G401.6 (cell line): ENCODE results near the gene MLH1.
A peak's percentile ranks its signal among the peaks of the same experiment; 100 is the strongest.

Source experiments
- FAIRE-seq: peaks from 2 replicates; lab custom pipeline; 2012; peaks lifted over from hg19 to GRCh38; lab: Jason Lieb, UNC

Gene MLH1

DNA sequence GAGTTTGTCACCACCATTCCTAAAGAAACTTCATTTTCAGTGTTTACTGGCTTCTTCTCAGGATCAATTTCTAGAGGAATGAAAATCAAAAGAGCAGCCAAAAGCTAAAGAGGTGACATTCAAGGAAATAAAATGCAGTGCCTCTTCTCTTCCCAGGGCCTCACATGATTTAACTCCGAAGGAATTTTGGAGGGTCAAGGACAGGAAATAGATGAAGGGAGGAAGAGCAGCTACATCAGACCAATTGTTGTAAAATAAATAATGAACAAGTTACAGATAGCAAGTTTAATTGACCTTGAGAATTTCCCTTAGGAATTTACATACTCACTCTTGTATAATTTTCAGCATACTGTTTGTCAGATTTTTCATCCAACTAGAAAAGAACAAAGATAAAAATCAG lies 103.0 kb downstream of the MLH1 start:
- peak; percentile 19 for FAIRE-seq

DNA sequence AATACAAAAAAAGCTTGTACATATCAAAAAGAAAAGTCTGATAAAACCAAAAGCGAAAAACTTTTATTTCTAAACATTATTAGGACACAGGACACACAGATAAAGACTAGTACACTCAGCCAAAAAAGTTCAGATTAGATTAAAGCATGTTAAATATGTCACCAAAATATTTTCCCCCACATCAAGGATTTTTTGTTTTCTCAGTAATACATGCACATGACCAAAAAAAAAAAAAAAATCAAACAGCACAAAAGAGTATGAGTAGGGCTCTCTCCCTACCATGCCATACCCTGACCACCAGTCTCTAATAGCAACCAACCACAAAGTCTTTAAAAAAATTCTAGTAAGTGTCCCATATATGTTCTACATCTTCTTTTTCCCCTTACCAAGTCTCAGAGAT lies 103.7 kb downstream of the MLH1 start:
- FAIRE-seq = no peak

- FAIRE-seq = peak; percentile 72
Observed at GRCh38 chr3:37097776-37098175, 104.5 kb downstream of the MLH1 start.

GRCh38 chr3:37098884-37099283 lies 105.6 kb downstream of the MLH1 start:
- FAIRE-seq = no peak

DNA sequence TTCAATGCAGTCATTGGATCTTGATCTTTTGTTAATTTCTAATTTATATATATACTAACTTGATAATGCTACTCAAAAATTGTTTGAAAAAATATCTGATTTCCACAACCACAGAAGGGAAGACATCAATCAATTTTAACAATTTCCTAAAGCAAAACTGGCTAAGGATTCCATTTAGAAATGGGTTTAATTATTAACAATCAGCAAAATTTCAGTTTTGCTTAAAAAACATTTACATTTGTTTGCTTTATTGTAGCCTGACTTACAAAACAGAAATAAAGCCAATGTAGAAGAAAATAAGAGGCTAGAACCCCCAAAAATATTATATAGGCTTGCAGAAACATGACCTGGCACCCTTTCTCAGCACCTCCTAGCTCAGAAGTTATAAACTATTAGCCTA lies 106.2 kb downstream of the MLH1 start:
- no peak for FAIRE-seq

- peak; percentile 15 for FAIRE-seq
Observed at GRCh38 chr3:37100411-37100810, 107.1 kb downstream of the MLH1 start.
